HG03280 (cell line): ENCODE results near the gene LGALS4.
"Not testable (repeated sequence)": the region's sequence is repeated elsewhere in the genome, so short reads cannot be mapped to it uniquely, and the experiment has no call there.

Experiments
- ATAC-seq: cut with Tn5 transposase; IDR thresholded peaks from one replicate; pipeline ENCODE4 v1.9.1; 2021; ENCODE audit warnings: mild to moderate bottlenecking, moderate library complexity; ENCODE audit not compliant: unreplicated experiment

LGALS4 gene

DNA sequence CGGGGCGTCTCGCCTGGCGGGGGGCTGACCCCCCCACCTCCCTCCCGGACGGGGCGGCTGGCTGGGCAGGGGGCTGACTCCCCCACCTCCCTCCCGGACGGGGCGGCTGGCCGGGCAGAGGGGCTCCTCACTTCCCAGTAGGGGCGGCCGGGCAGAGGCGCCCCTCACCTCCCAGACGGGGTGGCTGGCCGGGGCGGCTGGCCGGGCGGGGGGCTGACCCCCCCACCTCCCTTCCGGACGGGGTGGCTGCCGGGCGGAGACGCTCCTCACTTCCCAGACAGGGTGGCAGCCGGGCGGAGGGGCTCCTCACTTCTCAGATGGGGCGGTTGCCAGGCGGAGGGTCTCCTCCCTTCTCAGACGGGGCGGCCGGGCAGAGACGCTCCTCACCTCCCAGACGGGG is 15.0 kb downstream of the LGALS4 start:
- not testable (repeated sequence) for ATAC-seq

- ATAC-seq: no peak
Observed at GRCh38 chr19:38796154-38796553, 16.6 kb downstream of the LGALS4 start.

DNA sequence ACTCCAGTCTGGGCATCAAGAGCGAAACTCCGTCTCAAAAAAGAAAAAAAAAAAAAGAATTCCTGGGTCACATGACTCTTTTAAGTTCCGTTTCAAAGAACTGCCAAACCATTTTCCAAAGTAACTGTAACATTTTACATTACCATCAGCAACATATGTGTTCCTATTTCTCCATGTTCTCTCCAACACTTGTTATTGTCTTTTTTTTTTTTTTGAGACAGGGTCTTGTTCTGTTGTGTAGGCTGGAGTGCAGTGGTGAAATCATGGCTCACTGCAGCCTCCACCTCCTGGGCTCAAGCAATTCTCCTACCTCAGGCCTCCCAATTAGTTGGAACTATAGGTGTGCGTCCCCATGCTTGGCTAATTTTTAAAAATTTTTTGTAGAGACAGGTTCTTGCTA is 17.2 kb downstream of the LGALS4 start:
- ATAC-seq: no peak

- no peak for ATAC-seq
Observed at GRCh38 chr19:38793671-38794070, 19.1 kb downstream of the LGALS4 start.

DNA sequence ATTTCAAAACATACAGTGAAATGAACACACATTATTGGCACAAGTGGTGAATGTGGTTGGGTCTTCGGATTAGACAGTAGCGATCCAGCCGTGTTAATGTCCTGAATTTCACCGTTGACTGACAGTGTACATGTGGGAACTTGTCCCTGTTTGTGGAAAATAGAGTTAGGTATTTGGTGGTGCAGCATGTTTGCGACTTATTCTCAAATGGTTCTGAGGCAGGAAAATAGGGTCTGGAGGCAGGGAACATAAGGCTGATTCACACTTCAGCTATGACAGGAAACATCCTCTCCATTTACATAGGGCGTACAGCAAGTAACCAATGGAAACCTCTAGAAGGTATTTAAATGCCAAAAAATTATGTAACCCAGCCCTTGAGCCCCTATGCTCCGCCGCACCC is 19.6 kb downstream of the LGALS4 start:
- no peak for ATAC-seq

DNA sequence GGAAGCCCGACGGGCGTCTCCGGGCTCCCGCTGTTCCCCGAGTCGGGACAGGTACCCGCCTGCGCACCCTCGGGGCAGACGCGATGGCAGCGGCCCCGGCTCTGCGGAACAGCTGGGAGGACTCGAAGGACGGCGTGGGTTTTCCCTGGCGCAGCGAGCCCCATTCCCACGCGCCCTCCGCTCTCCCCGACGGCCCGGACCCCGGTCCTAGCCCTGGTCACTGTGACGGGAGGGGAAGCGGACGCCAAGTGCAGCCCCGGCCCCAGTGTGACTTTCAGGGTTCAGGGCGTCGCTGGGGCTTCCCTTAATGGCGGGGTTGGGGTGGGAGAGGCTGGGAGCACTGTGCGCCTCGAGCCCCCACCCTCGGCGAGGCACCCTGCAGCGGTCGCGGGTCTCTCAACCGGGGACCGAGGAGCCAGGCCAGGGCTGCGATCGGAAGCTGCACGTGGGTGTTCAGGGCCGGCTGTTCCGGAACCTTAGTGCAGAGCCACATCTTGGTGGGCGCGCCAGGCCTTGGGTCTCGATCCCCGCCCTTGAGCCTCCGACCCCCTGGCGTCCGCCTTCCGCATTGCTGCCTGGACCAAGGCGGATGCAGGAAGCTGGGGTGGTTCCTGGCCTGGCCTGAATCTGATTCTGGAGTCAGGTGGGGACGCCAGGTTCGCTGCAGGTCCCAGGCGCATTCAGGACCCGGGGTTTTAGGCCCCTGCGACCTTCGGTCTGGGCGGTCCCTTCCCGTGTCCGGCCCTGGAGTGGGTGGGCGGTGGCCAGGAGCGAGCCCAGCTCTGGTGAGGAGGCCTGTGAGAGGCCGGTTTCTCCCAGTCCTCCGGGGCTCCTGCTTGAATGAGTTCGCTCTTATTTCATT is 20.3 kb downstream of the LGALS4 start:
- no peak for ATAC-seq

DNA sequence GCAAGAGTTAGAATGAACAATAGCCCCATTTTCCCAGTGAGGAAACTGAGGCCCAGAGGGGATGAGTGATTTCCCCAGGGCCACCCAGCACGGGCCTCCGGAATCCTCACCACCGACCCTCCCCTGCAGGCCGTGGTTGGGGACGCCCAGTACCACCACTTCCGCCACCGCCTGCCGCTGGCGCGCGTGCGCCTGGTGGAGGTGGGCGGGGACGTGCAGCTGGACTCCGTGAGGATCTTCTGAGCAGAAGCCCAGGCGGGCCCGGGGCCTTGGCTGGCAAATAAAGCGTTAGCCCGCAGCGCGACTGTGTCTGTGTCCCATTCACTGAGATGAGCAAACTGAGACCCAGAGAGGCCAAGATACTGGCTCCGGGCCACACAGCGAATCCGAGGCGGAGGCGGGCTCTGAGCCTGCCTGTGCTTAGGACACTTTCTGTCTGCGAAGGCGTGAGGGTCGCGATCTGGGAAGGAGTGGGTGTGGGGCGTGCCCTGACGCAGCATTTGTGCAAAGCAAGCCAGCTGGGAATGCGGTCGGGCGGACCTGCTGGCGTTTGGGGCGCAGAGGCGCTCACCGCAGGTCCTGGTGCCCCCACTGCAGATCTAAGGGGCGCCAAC is 21.2 kb downstream of the LGALS4 start:
- not testable (repeated sequence) for ATAC-seq

DNA sequence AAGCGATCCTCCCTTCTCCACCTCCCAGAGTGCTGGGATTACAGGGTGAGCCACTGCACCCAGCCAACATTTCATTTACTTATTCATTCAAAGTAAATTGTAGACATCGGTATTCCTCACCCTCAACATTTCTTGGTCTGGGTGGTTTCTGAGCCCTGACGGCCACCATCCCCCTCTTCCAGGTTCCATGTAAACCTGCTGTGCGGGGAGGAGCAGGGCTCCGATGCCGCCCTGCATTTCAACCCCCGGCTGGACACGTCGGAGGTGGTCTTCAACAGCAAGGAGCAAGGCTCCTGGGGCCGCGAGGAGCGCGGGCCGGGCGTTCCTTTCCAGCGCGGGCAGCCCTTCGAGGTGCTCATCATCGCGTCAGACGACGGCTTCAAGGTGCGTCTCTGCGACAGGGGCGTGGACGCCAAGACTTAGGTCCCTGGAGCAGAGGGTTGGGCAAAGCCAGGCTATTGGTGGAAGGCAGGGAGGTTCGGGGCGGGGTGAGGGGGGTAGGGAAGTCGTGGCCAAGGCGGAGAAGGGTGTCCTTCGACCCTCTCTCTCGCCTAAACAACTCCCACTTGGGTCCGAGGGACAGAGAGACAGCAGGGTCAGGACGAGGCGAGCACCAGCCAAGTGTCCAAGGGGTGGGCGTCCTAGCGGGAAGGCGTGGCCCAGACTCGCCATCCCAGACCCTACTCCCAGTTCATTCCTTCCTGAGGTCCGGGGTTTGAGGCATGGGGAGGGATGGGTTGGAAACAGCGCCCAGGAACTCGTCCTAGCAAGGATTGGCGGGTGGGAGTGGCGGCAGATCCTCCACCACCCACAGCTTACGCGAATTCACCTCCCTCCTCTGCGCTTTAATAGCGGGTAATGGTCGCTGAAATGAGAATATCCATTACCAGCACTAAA is 22.0 kb downstream of the LGALS4 start:
- not testable (repeated sequence) for ATAC-seq

GRCh38 chr19:38788478-38789243 is 24.1 kb downstream of the LGALS4 start, which contains the start of gene LGALS7B:
Gene LGALS7B (plus strand): TSS chr19:38789200. CDS start chr19:38789227, 27 bp downstream.
- ATAC-seq: no peak

GRCh38 chr19:38786572-38787265 is 26.0 kb downstream of the LGALS4 start:
- ATAC-seq: no peak

DNA sequence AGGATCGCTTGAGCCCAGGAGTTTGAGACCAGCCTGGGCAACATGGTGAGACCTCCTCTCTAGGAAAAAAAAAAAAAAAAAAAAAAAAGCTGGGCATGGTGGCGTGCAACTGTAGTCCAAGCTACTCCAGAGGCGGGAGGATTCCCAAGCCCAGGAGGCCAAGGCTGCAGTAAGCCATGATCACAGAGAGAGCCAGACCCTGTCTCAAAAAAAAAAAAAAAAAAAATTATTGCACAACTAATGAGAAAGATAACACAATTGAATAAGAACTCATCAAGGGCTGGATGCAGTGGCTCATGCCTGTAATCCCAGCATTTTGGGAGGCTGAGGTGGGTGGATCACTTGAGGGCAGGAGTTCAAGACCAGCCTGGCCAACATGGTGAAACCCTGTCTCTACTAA is 26.7 kb downstream of the LGALS4 start:
- ATAC-seq: not testable (repeated sequence)

DNA sequence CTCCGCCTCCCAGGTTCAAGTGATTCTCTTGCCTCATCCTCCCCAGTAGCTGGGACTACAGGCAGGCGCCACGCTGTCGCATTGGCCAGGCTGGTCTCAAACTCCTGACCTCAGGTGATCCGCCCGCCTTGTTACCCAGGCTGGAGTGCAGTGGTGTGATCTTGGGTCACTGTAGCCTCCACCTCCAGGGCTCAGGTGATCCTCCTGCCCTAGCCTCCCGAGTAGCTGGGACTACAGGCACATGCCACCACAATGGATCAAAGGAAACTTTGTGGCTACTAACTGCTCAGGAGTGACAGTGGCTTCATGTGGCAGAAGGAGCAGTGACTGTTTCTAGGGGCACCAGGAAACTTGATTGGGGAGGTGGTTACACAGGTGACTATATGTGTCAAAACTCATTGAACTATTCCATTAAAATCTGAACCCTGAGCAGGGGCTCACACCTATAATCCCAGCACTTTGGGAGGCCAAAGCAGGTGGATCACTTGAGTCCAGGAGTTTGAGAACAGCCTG is 27.5 kb downstream of the LGALS4 start:
- ATAC-seq: no peak

DNA sequence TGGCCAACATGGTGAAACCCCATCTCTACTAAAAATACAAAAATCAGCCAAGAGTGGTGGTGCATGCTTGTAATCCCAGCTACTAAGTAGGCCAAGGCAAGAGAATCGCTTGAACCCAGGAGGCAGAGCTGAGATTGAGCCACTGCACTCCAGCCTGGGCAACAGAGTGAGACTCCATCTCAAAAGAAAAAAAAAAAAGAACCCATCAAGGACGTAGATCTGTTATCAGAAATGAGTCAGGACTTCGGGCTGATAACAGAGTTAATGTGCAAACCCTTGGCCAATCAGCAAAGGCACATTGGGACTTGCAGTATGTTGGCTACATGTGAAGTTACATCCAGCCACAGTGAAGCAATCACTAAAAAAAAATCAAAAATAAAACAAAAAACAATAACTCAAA is 28.5 kb downstream of the LGALS4 start:
- no peak for ATAC-seq

- not testable (repeated sequence) for ATAC-seq
Observed at GRCh38 chr19:38782212-38782611, 30.5 kb downstream of the LGALS4 start.

DNA sequence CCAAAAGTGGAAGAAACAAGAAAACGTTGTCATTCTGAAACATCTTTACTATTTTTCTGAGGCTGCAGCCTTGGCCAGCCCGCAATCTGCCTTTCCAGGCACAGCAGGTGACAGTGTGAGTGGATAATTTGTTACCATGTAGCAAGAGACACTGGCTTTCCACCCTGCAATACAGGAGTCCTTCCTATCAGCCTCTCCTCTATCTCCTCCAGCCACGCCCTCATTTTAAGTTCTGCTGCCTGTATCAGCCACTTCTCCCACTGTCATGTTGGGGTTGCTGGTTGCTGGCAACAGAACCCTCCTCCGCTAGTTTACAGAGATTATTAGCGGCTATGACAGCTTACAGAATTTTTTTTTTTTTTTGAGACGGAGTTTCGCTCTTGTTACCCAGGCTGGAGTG is 31.7 kb downstream of the LGALS4 start:
- ATAC-seq: no peak

DNA sequence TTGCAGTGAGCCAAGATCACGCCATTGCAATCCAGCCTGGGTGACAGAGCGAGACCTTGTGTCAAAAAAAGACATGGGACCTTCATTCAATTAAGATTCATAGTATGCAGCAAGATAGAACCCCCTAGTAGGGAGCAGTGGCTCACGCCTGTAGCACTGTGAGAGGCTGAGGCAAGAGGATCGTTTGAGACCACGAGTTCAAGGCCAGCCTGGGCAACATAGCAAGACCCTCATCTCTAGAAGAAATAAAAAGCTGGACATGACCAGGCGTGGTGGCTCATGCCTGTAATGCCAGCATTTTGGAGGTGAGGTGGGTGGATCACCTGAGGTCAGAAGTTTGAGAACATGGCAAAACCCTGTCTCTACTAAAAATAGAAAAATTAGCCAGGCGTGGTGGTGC is 32.3 kb downstream of the LGALS4 start:
- no peak for ATAC-seq

DNA sequence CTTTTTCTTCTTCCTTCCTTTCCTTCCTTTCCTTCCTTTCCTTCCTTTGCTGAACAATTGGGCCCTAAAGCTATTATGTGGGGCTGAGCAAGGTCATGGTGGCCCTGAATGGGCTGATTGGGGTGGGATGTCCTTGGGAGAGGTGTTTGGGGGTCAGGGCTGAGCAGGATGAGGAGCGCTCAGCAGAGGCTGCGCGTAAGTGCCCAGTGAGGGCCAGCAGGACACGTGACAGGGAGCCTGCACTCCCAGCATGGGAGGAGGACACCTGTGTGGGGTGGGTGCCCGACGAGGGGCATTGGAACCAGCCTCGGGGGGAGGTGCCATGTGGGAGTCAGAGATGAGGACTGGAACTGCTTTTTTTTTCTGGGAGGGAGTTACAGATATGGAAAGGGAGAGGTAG is 34.0 kb downstream of the LGALS4 start:
- no peak for ATAC-seq

GRCh38 chr19:38774181-38774950 is 38.4 kb downstream of the LGALS4 start:
- no peak for ATAC-seq
